ENCODE measurements around the gene MAP2K3.

Gene MAP2K3

DNA sequence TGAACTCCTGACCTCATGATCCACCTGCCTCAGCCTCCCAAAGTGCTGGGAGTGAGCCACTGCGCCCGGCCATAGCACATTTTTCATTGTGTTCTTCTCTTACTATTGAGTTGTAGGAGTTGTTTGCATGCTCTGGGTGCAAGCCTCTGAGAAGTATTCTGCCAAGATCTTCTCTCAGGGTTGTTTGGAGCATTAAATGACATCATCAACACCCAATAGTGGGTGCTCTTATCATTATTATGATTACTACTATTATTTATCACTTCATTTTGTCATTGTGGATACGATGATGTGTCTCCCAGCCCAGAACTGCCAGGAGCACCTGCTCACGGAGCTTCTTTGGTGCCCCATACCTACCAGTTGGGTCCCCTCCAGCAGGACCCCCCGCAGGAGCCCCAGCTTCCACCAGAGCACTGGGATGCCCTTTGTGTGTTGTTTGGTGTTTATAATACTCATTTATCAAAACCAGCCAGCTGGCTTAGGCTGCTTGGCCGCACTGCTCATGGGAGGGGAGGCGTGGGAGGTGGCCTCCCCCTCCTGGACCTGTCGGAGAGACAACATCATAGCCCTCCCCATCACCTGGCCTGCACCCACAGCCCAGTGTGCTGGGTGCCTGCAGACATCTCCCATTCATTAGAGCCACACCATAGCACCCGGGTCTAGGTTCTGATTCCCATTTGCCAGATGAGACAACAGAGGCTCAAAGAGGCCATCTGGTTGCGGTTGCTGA, 12.9 kb upstream of the MAP2K3 start:
- Mint-ChIP-seq H3K36me3 (no peaks in the 10 kb centered on the region), H3K4me1 (ENCODE audit: low read depth) (peaks cover 21% of the 10 kb centered on the region), H3K4me3 (no peak overlapping the region), H3K27ac (no peak overlapping the region), H3K27me3 (no peaks in the 10 kb centered on the region), H3K9me3 (ENCODE audit: low read depth) (no peaks in the 10 kb centered on the region)

DNA sequence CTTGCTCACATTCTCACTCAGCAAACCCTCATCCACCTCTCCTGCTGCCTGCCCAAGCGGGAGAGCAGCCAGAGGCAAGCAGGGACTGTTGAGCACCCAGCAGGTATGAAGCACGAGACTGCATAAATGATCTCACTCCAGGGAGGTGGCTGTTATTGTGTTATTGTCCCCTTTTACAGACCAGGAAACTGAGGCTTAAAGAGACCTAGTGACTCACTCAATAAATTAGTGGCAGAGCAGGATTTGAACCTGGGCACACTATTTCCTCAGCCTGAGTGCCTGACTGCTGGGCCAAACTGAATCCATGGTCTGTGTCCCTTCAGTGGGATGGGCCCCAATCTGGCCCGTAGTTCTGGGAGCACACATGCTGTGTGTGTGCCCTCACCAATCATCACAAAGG, 12.3 kb upstream of the MAP2K3 start:
- Mint-ChIP-seq H3K9me3 (ENCODE audit: low read depth) (no peaks in the 10 kb centered on the region), H3K27ac (no peak overlapping the region), H3K27me3 (no peaks in the 10 kb centered on the region), H3K36me3 (no peaks in the 10 kb centered on the region), H3K4me3 (no peak overlapping the region), H3K4me1 (ENCODE audit: low read depth) (peaks cover 22% of the 10 kb centered on the region)

DNA sequence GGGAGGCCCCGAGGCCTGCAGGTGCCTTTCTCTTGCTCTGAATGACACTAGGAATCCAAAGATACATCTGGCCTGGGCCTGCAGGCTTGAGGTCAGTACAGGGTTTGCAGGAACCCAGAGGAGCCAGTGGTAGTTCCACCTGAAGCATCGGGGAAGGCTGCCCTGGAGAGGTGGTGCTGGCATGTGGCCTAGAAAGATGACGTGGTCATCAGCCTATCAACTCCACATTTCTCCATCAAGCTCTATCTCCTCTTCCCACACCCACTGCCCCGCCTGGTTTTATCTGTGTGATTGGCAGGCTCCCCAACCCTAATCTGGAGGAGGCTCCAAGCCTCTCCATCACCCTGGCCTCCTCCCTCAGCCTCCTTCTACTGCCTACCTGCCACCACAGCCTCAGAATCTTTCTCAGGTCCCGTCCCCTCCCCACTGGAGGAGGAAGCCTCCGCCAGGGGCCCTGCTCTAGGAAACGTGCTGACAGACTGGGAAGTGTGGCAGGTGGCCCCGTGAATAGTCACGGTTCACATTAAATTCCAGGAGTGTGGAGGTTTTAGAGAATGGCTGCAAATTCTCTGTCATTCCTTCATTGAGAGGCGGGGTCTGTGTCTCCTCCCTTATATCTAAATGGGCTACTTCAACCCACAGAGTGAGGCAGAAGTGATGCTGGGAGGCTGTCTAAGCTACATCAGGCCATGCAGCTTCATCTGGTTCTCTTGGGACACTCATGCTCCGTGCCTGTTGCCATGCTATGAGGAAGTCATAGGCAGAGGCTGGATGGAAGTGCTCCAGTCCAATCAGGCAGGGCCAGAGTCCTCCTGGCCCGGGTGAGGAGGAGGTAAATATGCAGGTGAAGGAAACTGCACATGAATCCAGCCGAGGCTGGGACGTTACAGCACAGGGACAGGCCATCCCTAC, 11.4 kb upstream of the MAP2K3 start:
- Mint-ChIP-seq H3K36me3 (no peaks in the 10 kb centered on the region), H3K4me3 (no peak overlapping the region), H3K9me3 (ENCODE audit: low read depth) (no peaks in the 10 kb centered on the region), H3K27ac (no peak overlapping the region), H3K4me1 (ENCODE audit: low read depth) (peaks cover 24% of the 10 kb centered on the region), H3K27me3 (no peaks in the 10 kb centered on the region)

DNA sequence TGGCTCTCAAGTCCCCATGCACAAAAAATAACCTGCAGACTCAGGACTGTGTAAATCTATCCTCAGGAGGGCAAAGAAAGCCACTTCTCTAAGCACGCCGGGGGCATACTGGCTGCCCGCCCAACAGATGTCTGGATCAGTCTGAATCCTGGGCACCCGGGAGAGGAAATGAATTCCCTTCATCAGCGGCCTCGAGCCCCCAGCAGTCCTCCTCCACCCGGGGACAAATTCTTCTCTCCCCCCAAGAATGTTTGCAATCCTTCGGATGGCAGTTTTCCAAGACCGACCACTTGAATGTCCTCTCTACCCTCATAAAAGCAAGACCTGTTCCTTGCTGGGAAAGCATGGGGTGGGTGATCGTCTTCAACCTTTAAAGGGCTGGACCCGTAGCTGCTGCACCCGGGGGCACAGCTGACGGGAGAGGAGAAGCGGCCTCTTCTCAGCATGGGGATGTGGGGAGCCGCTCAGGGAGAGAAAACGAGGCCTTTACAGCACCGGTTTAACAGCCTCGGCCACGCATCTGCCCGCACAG, 9.4 kb upstream of the MAP2K3 start:
- Mint-ChIP-seq H3K4me3 (peak overlapping the region; percentile 97), H3K4me1 (ENCODE audit: low read depth) (peaks cover 36% of the 10 kb centered on the region), H3K27me3 (no peaks in the 10 kb centered on the region), H3K9me3 (ENCODE audit: low read depth) (no peaks in the 10 kb centered on the region), H3K27ac (no peak overlapping the region), H3K36me3 (no peaks in the 10 kb centered on the region)

DNA sequence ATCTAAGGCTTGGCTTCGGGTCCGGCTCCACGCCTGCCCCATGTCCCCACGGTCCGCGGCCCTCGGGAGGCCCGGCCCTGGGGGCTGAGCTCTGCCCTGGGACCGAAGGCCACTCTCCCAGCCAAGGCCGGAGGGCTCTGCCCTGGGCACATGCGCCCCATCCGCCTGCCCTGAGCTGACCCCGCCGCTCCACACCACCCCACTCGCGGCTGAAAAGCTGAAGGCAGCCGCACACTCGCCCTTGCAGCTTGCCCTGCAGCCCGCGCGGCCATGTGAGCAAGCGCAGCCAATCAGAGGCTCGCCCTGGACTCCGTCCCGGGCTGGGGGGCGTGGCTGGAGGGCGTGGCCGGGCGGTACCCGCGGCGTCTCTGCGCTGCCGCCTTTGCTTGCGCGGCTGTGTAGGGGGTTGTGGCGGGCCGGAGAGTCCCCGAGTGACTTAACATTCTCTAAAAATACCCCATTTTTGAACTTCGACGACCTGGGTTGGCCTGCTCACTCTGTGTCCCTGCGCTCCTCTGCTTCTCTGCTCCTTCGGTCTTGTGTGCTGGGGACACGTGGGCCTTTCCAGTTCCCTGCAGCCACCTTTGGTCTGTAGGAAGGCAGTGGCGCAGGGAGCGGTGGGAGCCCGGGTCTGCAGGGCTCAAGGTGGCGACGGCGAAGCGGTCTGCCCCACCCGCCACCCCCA, 8.8 kb upstream of the MAP2K3 start:
- Mint-ChIP-seq H3K36me3 (no peaks in the 10 kb centered on the region), H3K27ac (peak overlapping the region; percentile 97), H3K4me3 (peak overlapping the region; percentile 97), H3K27me3 (no peaks in the 10 kb centered on the region), H3K4me1 (ENCODE audit: low read depth) (peaks cover 40% of the 10 kb centered on the region), H3K9me3 (ENCODE audit: low read depth) (no peaks in the 10 kb centered on the region)

DNA sequence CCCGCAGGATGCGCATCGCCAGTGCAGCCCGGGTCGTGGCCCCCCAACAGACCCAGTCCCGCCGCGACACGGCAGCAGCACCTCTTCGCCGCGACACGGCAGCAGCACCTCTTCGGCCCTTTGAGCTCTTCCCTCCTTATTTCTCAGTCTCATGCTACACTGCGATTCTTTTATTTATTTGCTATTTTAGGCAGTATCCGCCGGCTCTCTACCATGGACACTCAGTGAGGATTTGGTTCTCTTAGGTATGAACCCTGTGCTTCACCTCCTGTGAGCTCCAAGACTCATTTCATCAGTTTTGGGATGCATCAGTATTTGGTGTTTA, 8.3 kb upstream of the MAP2K3 start:
- H3K4me1 Mint-ChIP-seq (ENCODE audit: low read depth): peaks cover 40% of the 10 kb centered on the region
- H3K27me3 Mint-ChIP-seq: no peaks in the 10 kb centered on the region
- H3K27ac Mint-ChIP-seq: peak overlapping the region; percentile 97

DNA sequence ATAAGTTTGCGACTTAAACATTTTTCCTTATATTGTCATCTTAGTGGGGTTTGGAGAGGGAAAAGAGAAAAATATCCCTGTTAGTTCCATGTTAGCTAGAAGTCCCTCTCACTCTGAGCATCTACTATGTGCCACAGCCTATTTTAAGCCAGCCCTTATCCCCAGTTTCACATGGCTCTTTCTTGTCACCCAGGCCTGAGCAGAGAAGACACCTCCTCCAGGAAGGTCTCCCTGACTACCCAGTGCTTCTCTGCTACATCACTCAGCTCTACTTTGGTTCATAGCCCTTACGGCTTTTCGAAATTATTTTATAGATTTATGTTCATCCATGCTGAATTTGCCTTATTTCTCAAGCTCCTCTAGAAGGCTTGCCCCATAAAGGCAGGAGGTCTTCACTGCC, 7.2 kb upstream of the MAP2K3 start:
- no peaks in the 10 kb centered on the region for H3K9me3 Mint-ChIP-seq (ENCODE audit: low read depth)
- peak overlapping the region; percentile 58 for H3K27ac Mint-ChIP-seq
- H3K4me1 Mint-ChIP-seq (ENCODE audit: low read depth): peaks cover 40% of the 10 kb centered on the region
- H3K36me3 Mint-ChIP-seq: no peaks in the 10 kb centered on the region
- H3K4me3 Mint-ChIP-seq: peak overlapping the region; percentile 52
- H3K27me3 Mint-ChIP-seq: no peaks in the 10 kb centered on the region

More for the DNA sequence above, 8.3 kb upstream of the MAP2K3 start:
- no peaks in the 10 kb centered on the region for H3K9me3 Mint-ChIP-seq (ENCODE audit: low read depth)
- no peaks in the 10 kb centered on the region for H3K36me3 Mint-ChIP-seq
- peak overlapping the region; percentile 97 for H3K4me3 Mint-ChIP-seq

DNA sequence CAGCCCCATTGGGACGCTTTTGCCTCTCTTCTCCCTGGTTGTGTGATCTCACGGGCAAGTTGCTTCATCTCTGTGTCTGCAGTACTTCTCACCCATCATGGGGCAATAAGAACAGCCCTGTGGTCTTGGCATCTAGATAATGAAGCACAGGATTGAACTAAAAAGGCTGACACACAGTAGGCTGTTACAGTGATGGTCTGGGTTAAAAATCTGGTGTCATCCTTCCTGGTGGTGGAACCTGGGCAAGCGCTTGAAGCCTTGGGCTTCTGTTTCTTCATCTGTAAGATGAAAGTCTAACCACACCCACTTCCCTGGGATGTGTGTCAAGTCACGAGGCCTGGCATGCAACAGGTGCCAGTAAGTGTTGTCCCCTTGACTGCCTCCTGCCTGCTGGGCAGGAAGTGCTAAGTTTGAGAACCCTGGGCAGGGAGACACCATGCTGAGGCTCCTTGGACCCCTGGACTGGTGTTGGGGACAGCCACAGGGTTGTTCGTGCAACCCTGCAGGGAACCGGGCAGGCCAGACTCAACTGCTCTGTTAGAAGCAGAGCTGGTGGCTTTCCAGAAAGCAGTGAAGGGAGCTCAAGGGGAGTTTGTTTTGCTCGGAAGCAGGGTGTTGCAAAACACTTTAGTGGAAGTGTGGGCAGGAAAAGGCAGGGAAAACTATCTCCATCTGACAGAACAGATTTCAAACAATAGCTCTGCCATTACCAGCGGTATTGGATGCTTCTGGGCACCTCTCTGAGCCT, 5.9 kb upstream of the MAP2K3 start:
- Mint-ChIP-seq H3K4me1 (ENCODE audit: low read depth) (peaks cover 43% of the 10 kb centered on the region), H3K36me3 (no peaks in the 10 kb centered on the region), H3K4me3 (no peak overlapping the region), H3K9me3 (ENCODE audit: low read depth) (no peaks in the 10 kb centered on the region), H3K27me3 (no peaks in the 10 kb centered on the region), H3K27ac (peak overlapping the region; percentile 11)

DNA sequence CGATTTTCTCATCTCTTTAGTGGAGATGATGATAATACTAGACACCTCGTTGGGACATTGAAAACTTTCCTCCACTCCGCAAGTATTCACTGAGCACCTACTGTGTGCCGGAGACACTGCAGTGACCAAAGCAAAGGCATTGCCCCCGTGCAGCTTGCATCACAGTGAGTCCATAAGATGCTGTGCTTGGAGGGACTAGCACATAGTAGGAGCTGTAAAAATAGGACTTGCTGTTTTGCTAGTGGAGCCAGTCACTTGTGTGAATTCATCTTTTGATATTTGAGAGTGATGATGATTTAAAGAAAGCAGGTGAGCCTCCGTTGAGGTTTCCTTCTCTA, 5.3 kb upstream of the MAP2K3 start:
- H3K27me3 Mint-ChIP-seq: no peaks in the 10 kb centered on the region
- no peaks in the 10 kb centered on the region for H3K9me3 Mint-ChIP-seq (ENCODE audit: low read depth)
- no peaks in the 10 kb centered on the region for H3K36me3 Mint-ChIP-seq
- peaks cover 43% of the 10 kb centered on the region for H3K4me1 Mint-ChIP-seq (ENCODE audit: low read depth)
- peak overlapping the region; percentile 16 for H3K27ac Mint-ChIP-seq
- no peak overlapping the region for H3K4me3 Mint-ChIP-seq

DNA sequence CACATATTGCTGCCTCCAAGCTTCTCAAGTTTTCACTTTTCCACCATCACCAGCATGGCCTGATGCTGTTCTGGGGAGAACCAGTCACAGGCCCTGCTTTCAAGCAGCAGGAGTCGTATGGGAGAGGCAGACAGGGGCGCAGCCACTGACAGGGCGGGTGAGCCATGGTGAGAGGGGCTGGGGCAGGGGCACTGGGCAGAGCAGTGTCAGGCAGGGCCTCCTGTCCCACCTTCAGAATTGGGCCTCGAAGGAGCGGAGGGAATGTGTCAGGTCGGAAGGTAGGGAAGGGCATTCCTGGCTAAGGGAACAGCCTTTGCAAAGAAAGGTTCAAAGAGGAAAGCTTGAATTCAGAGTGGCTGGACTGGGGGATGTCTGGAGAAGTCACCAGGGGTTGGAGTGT, 4.9 kb upstream of the MAP2K3 start:
- Mint-ChIP-seq H3K27ac (peak overlapping the region; percentile 86), H3K27me3 (no peaks in the 10 kb centered on the region)

DNA sequence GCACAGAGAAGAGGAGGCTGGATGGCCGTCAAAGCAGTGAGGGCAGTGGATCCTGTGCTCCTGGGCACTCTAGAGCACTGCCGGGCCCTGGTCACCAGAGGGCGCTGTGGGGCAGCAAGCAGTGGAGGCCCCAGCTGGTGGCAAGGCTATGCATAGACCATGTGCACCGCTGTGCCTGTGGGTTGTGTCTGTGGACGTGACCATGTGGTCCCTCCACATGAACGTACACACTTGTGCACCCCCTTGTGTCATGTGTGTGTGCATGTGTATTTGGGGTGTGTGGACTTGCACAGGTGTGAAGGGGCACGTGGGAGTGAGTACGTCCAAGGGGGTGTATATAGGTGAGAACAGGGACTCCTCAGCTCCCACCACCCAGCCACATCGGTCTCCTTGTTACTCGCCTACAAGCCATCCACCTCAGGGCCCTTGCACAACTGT, 4.4 kb upstream of the MAP2K3 start:
- no peaks in the 10 kb centered on the region for H3K27me3 Mint-ChIP-seq
- peak overlapping the region; percentile 86 for H3K27ac Mint-ChIP-seq
- H3K36me3 Mint-ChIP-seq: no peaks in the 10 kb centered on the region
- peak overlapping the region; percentile 43 for H3K4me3 Mint-ChIP-seq
- peaks cover 43% of the 10 kb centered on the region for H3K4me1 Mint-ChIP-seq (ENCODE audit: low read depth)
- H3K9me3 Mint-ChIP-seq (ENCODE audit: low read depth): no peaks in the 10 kb centered on the region

More for the DNA sequence above, 4.9 kb upstream of the MAP2K3 start:
- no peak overlapping the region for H3K4me3 Mint-ChIP-seq
- H3K4me1 Mint-ChIP-seq (ENCODE audit: low read depth): peaks cover 43% of the 10 kb centered on the region
- no peaks in the 10 kb centered on the region for H3K36me3 Mint-ChIP-seq
- no peaks in the 10 kb centered on the region for H3K9me3 Mint-ChIP-seq (ENCODE audit: low read depth)

DNA sequence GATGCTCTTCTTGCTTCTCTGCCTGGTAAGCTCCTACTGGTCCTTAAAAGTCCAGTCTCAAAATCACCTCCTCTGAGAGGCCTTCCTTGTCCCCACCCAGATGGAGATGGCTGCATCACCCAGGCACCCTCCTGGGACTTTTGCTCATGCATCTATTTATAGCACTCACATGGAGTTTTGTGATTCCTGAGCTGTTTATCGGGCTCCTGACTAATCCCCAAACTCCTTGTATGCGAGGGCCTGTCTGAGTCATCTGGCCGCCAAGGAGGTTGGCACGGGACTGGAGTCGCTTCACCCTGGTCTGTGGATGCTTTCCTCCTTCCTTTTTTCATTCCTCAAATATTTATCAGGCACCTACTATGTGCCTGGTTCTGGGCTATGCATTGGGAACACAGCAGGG, 2.3 kb upstream of the MAP2K3 start:
- Mint-ChIP-seq H3K4me1 (ENCODE audit: low read depth) (peaks cover 42% of the 10 kb centered on the region), H3K27me3 (no peaks in the 10 kb centered on the region), H3K27ac (no peak overlapping the region), H3K4me3 (peak overlapping the region; percentile 97), H3K9me3 (ENCODE audit: low read depth) (no peaks in the 10 kb centered on the region), H3K36me3 (peaks cover 7% of the 10 kb centered on the region)

DNA sequence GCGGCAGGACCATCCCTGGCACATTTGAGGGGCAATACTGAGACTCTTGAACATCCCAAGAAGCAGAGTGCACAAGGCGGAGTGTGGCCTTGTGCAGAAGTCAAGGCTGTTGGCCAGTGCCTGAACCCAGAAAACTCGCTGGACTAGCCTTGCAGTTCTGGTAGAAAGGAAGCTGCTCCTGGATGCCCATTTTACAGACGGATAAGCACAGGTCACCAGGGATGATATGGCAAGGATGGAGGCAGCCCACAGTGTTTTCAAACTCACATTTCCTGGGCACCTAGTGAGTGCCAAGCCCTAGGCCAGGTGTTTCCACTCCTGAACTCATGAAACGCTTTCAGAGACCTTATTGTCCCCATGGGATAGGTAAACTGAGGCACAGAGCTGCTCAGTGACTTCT, 1.7 kb upstream of the MAP2K3 start:
- Mint-ChIP-seq H3K27ac (no peak overlapping the region), H3K9me3 (ENCODE audit: low read depth) (no peaks in the 10 kb centered on the region), H3K27me3 (no peaks in the 10 kb centered on the region), H3K4me1 (ENCODE audit: low read depth) (peaks cover 43% of the 10 kb centered on the region), H3K4me3 (peak overlapping the region; percentile 97), H3K36me3 (peaks cover 7% of the 10 kb centered on the region)

DNA sequence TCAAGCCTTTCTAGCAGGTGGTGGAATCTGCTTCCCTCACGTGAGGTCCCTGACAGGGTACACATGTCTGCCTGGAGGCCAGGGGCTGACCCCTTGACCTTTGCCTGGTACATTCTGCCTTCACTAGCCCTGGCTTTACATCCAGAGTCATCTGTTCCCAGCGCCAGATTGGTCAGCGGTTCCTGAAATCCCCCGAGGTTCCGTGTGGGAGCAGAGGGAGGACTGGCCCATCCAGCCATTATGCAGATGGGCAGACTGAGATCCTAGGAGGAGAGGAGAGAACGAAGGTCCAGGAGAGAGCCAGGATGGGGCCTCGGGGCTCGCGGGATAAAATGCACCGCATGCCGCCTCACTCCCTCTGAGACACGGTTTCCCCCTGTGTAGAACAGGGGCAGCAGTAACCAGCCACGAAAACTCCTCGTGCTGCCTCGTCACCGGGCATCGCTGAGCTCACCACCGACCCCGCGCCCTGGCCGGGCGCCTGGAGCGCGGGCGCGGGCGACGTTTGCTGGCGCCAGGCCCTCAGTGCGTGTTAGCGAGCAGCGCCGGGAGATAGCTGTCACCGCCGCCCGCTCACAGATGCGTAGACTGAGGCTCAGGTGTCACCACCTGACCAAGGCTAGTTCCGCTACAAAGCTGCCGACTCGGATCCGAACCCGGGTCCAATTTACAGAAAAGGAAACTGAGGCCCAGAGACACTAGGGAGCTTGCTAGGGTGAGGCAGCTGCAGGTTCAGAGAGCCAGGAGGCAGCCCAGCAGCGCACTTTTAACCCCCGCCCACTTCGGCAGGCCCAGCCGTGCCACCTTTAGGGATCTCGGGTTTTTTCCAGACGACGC, 811 bp upstream of the MAP2K3 start:
- peak overlapping the region; percentile 66 for H3K27ac Mint-ChIP-seq
- H3K27me3 Mint-ChIP-seq: no peaks in the 10 kb centered on the region
- peak overlapping the region; percentile 97 for H3K4me3 Mint-ChIP-seq
- H3K36me3 Mint-ChIP-seq: peaks cover 7% of the 10 kb centered on the region
- peaks cover 41% of the 10 kb centered on the region for H3K4me1 Mint-ChIP-seq (ENCODE audit: low read depth)
- no peaks in the 10 kb centered on the region for H3K9me3 Mint-ChIP-seq (ENCODE audit: low read depth)
